PC-9 (cell line): ENCODE measurements around the gene ATP13A5. TPM values are rescaled to one million over a fixed set of nuclear protein-coding genes. Genes with fewer than 3 reads are reported as not detected.

Experiments
- BruUV-seq: library from RNA; stranded (reverse); fragments of 400-500 nt; replicated peaks from 2 replicates; lab custom pipeline; 2021; lab: Mats Ljungman, UMichigan
- CTCF ChIA-PET: fragments of 300-600 bp; sonication (Branson Sonifier 250); formaldehyde crosslinking; loops from one replicate; lab custom pipeline; 2022; ENCODE audit warnings: antibody characterized with exemption; lab: Charles Lee
- POLR2A ChIA-PET: fragments of 300-600 bp; sonication (Branson Sonifier 250); formaldehyde crosslinking; loops from one replicate; lab custom pipeline; 2022; ENCODE audit warnings: antibody characterized with exemption; ENCODE audit not compliant: unreplicated experiment; lab: Charles Lee
- DNase-seq, 2 experiments: peaks; one replicate each; pipeline versions ENCODE4 v3.0.0 to v3.0.0-alpha.2; 2015 to 2022; ENCODE audit warnings: mixed read lengths in 1 of 2
- H2AFZ ChIP-seq: fragments of 200-600 bp; sonication (generic); 2 replicates; pipeline ENCODE4 v1.8.1; 2017; ENCODE audit warnings: antibody characterized with exemption
- H3F3A ChIP-seq: fragments of 200-600 bp; sonication (generic); 2 replicates; pipeline ENCODE4 v1.8.1; 2017; ENCODE audit warnings: antibody characterized with exemption, mild to moderate bottlenecking, low read depth; ENCODE audit not compliant: insufficient read depth
- H3K27ac ChIP-seq: fragments of 200-600 bp; sonication (generic); 2 replicates; pipeline ENCODE4 v1.6.1; 2016; ENCODE audit warnings: mixed run types
- H3K27me3 ChIP-seq: fragments of 200-600 bp; sonication (generic); 2 replicates; pipeline ENCODE4 v1.6.1; 2016; ENCODE audit warnings: low read depth, mixed run types; ENCODE audit not compliant: insufficient read depth
- H3K36me3 ChIP-seq: fragments of 200-600 bp; sonication (generic); 2 replicates; pipeline ENCODE4 v1.6.1; 2016; ENCODE audit warnings: low read depth, mixed run types
- H3K4me1 ChIP-seq: fragments of 200-600 bp; sonication (generic); replicated peaks from 2 replicates; pipeline ENCODE4 v1.6.1; 2016; ENCODE audit warnings: mixed run types; ENCODE audit not compliant: insufficient read depth
- H3K4me2 ChIP-seq: fragments of 200-600 bp; sonication (generic); 2 replicates; pipeline ENCODE4 v1.6.1; 2017; ENCODE audit warnings: mixed run types
- H3K4me3 ChIP-seq: fragments of 200-600 bp; sonication (generic); 2 replicates; pipeline ENCODE4 v1.6.1; 2016; ENCODE audit warnings: mixed run types
- H3K79me2 ChIP-seq: fragments of 200-600 bp; sonication (generic); 2 replicates; pipeline ENCODE4 v1.6.1; 2017; ENCODE audit warnings: low read depth, mixed run types
- H3K9me2 ChIP-seq: fragments of 200-600 bp; sonication (generic); 2 replicates; pipeline ENCODE4 v1.8.1; 2017; ENCODE audit warnings: mild to moderate bottlenecking; ENCODE audit not compliant: insufficient read depth
- H3K9me3 ChIP-seq: fragments of 200-600 bp; sonication (generic); 2 replicates; pipeline ENCODE4 v1.8.1; 2016; ENCODE audit warnings: low read depth; ENCODE audit not compliant: insufficient read depth
- H4K20me1 ChIP-seq: fragments of 200-600 bp; sonication (generic); 2 replicates; pipeline ENCODE4 v1.8.1; 2017; ENCODE audit not compliant: insufficient read depth
- CTCF ChIP-seq: fragments of 200-600 bp; sonication (generic); conservative IDR thresholded peaks from 2 replicates; pipeline ENCODE4 v1.6.1; 2017; ENCODE audit warnings: mixed run types, antibody characterized with exemption, mild to moderate bottlenecking, moderate library complexity
- EZH2 ChIP-seq: fragments of 200-600 bp; sonication (generic); IDR thresholded peaks from 2 replicates; pipeline ENCODE4 v1.8.0; 2017; ENCODE audit warnings: antibody characterized with exemption, low read depth
- intact Hi-C: fragments of 100-400 bp; cut with micrococcal nuclease; formaldehyde crosslinking; loops from one replicate; pipeline ENCODE4 v1.10.0; 2022; ENCODE audit not compliant: unreplicated experiment
- total RNA-seq: library from RNA; stranded (reverse); gene quantifications from 2 replicates; pipeline ENCODE4 v1.2.3, GENCODE V29; 2021

The ATP13A5 gene
- total RNA-seq, 1 experiment from 2014 or later, result not detected

GRCh38 chr3:193344486-193344885 is 34.1 kb downstream of the ATP13A5 start:
- Histone ChIP-seq H2AFZ (no peak overlapping the region), H3K4me2 (no peak overlapping the region), H3K79me2 (no peaks in the 10 kb centered on the region), H3K9me2 (no peaks in the 10 kb centered on the region), H4K20me1 (no peaks in the 10 kb centered on the region), H3K4me3 (no peak overlapping the region), H3K4me1 (no peaks in the 10 kb centered on the region), H3F3A (no peaks in the 10 kb centered on the region), H3K9me3 (no peaks in the 10 kb centered on the region), H3K27me3 (peaks cover 49% of the 10 kb centered on the region), H3K36me3 (no peaks in the 10 kb centered on the region), H3K27ac (no peak overlapping the region)
- TF ChIP-seq CTCF (no peak), EZH2 (no peak)
- intact Hi-C loops, result no loop called here
- no TSS peak for BruUV-seq
- DNase-seq, result no peak
- ChIA-PET POLR2A (no interaction called here), CTCF (no interaction called here)

- TF ChIP-seq CTCF (no peak), EZH2 (no peak)
- BruUV-seq, result no TSS peak
- Histone ChIP-seq H3K4me2 (no peak overlapping the region), H3K27ac (no peak overlapping the region), H3K79me2 (no peaks in the 10 kb centered on the region), H3K36me3 (no peaks in the 10 kb centered on the region), H4K20me1 (no peaks in the 10 kb centered on the region), H3K4me3 (no peak overlapping the region), H3K9me3 (no peaks in the 10 kb centered on the region), H2AFZ (no peak overlapping the region), H3K9me2 (no peaks in the 10 kb centered on the region), H3F3A (no peaks in the 10 kb centered on the region), H3K4me1 (no peaks in the 10 kb centered on the region), H3K27me3 (peaks cover 49% of the 10 kb centered on the region)
- no peak for DNase-seq
- CTCF ChIA-PET, result no interaction called here
- POLR2A ChIA-PET, result no interaction called here
- intact Hi-C loops, result no loop called here
Measured at GRCh38 chr3:193343726-193344222, 34.8 kb downstream of the ATP13A5 start.

GRCh38 chr3:193342551-193342950 is 36.0 kb downstream of the ATP13A5 start:
- Histone ChIP-seq H3K4me1 (no peaks in the 10 kb centered on the region), H3K9me3 (no peaks in the 10 kb centered on the region), H3K4me2 (no peak overlapping the region), H2AFZ (no peak overlapping the region), H3F3A (no peaks in the 10 kb centered on the region), H3K4me3 (no peak overlapping the region), H3K79me2 (no peaks in the 10 kb centered on the region), H3K36me3 (no peaks in the 10 kb centered on the region), H3K9me2 (no peaks in the 10 kb centered on the region), H4K20me1 (no peaks in the 10 kb centered on the region), H3K27me3 (peaks cover 49% of the 10 kb centered on the region), H3K27ac (no peak overlapping the region)
- DNase-seq, result no peak
- ChIA-PET CTCF (no interaction called here), POLR2A (no interaction called here)
- intact Hi-C loops, result no loop called here
- no TSS peak for BruUV-seq
- TF ChIP-seq EZH2 (no peak), CTCF (no peak)
